HG03575 (cell line): ENCODE data around the gene AATF.
"Not testable (repeated sequence)": the region's sequence is repeated elsewhere in the genome, so short reads cannot be mapped to it uniquely, and the experiment has no call there.

Experiments used
- ATAC-seq: cut with Tn5 transposase; IDR thresholded peaks from one replicate; pipeline ENCODE4 v1.9.1; 2021; ENCODE audit not compliant: unreplicated experiment, insufficient number of reproducible peaks, low FRiP score; ENCODE audit errors: extremely low read depth

Gene AATF

GRCh38 chr17:37060928-37061327 is 112.2 kb downstream of the AATF start:
- ATAC-seq: no peak

DNA sequence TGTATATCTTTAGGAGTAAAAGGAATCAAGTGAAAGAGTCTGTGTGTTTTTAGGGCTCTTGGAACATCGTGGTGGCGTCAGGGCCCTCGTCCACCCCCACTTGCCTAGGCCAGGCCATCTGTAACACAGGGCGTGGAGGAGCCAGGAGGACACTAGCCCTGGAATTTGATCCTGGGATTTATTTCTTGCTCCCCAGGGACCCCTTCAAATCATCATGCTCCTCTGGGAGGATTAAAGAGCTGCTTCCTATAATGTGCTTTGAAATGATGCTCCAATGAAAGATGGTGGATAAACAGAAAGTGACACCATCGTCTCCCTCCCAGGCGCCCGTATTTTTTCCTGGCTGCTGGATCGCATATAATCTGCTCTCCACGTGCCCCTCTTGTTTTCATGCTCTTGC is 113.3 kb downstream of the AATF start:
- ATAC-seq: no peak

- no peak for ATAC-seq
Observed at GRCh38 chr17:37064206-37064605, 115.5 kb downstream of the AATF start.

DNA sequence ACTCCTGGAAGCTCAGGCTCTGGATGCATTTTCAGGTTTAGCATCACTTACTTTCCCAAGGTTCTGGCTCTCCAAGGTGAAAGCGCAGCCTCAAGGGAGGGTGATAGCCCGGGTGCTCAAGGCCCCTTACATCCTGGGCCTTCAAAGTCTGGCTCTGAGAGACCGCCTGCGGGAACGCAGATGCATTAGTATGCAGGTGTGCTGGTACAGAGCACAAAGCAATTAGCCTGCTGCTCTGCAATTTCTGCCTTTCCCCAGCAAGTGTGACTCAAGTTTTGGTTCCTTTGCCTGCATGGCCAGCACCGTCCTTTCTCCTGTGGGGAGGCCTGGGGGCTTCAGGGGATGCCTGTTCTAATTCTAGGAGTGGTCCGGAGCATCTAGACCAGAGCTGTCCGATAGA is 116.2 kb downstream of the AATF start:
- ATAC-seq: no peak

GRCh38 chr17:37065486-37066321 is 117.0 kb downstream of the AATF start:
- no peak for ATAC-seq

- no peak for ATAC-seq
Observed at GRCh38 chr17:37066322-37067255, 117.8 kb downstream of the AATF start.

DNA sequence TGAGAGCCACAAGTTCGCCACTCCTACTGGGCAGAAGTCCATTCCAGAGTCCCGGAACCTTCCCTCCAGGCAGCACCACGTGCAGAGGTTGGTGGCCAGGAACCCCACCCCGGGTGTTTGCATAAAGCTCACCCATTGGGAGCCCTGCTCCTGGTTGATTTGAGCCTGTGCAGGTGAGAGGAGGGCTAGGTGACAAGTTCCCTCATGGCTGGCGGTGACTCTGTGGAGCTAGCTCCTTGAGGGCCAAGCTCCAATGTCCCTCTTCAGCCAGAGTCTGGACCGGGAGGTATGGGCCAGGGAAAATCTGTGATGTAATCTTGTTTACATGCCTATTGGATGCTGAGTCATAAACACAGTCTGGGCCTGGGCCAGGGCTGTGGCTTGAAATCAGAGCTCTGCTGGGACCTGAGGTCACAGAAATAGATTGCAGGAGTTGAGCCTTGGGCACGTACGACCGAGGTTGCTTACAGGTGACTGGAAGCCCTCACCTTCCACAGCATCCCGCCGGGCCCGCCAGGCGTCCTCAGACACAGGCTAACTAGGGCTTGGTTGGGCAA is 118.9 kb downstream of the AATF start:
- ATAC-seq: no peak

- ATAC-seq: no peak
Observed at GRCh38 chr17:37068266-37068665, 119.5 kb downstream of the AATF start.

- no peak for ATAC-seq
Observed at GRCh38 chr17:37069087-37069486, 120.3 kb downstream of the AATF start.

DNA sequence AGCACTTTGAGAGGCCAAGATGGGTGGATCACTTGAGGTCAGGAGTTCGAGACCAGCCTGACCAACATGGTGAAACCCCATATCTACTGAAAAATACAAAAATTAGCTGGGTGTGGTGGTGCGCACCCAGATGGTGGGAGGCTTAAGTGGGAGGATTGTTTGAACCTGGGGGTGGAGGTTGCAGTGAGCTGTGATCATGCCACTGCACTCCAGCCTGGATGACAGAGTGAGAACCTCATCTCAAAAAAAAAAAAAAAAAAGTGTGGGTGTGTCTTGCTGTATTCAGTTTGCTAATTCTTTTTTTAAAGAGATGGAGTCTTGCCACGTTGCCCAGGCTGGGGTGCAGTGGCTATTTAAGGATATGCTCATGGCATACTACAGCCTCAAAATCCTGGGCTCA is 124.7 kb downstream of the AATF start:
- ATAC-seq: not testable (repeated sequence)

- no peak for ATAC-seq
Observed at GRCh38 chr17:37079065-37079708, 130.4 kb downstream of the AATF start.

- no peak for ATAC-seq
Observed at GRCh38 chr17:37079735-37080134, 131.0 kb downstream of the AATF start.

DNA sequence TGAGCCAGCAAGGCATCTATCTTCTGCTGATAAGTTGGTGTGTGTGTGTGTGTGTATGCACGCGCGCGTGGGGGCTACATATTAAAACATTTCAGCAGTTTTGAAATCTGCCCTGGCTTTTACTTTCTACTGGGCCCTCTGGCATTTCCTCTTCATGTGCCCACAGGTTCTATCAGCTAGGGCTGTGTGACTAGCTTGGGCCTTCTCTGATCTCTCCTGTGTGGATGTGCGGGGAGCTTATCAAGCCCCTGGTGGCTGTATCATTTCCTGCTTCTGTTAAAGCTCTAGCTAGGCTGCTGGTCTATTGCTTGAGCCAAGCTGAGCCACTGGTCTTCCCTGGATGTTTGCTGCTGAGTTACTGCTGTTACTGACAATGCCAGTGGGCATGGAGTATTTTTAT is 132.5 kb downstream of the AATF start:
- ATAC-seq: no peak

GRCh38 chr17:37082311-37082860 is 133.6 kb downstream of the AATF start:
- ATAC-seq: no peak

- no peak for ATAC-seq
Observed at GRCh38 chr17:37082985-37083384, 134.2 kb downstream of the AATF start.

- no peak for ATAC-seq
Observed at GRCh38 chr17:37083456-37083855, 134.7 kb downstream of the AATF start.

- ATAC-seq: no peak
Observed at GRCh38 chr17:37084372-37084771, 135.6 kb downstream of the AATF start.

DNA sequence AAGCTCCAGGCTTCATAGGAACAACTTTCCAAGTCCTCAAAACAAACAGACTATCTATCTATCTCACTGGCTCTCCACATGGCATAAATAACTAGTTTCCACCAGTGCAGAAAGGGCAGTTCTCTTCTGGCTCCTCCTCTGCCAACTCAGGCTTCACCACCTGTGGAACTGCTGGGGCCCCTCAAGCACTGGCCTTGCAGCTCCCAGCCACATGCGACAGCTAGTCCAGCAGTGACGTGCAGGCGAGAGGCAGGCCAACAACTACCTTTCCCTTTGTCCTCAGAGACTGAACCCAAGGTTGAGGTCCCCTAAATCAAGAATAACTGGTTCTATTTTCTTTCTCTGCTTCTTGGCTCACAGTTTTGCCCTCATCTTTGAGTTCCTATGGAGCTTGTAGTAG is 137.6 kb downstream of the AATF start:
- no peak for ATAC-seq

GRCh38 chr17:37086948-37087347 is 138.2 kb downstream of the AATF start:
- no peak for ATAC-seq
